Dedifferentiated amniotic fluid mesenchymal stem cell (primary cell): ENCODE measurements around the gene MESP2.

Experiments
- DNase-seq: peaks from one replicate; pipeline ENCODE4 v3.0.0-alpha.2; 2016; ENCODE audit errors: extremely low spot score

MESP2 gene

GRCh38 chr15:89801471-89802195 lies 25.5 kb downstream of the MESP2 start:
- no peak for DNase-seq

- no peak for DNase-seq
Measured at GRCh38 chr15:89802231-89802928, 26.2 kb downstream of the MESP2 start.

- DNase-seq: no peak
Measured at GRCh38 chr15:89802986-89803824, 27.1 kb downstream of the MESP2 start.

- no peak for DNase-seq
Measured at GRCh38 chr15:89803941-89804800, 28.0 kb downstream of the MESP2 start.

GRCh38 chr15:89805241-89806209 lies 29.4 kb downstream of the MESP2 start:
- no peak for DNase-seq

- no peak for DNase-seq
Measured at GRCh38 chr15:89806210-89806558, 30.1 kb downstream of the MESP2 start.

- no peak for DNase-seq
Measured at GRCh38 chr15:89806559-89807550, 30.7 kb downstream of the MESP2 start.

- DNase-seq: no peak
Measured at GRCh38 chr15:89807689-89808088, 31.6 kb downstream of the MESP2 start.

GRCh38 chr15:89808160-89808870 lies 32.2 kb downstream of the MESP2 start:
- DNase-seq: no peak

- DNase-seq: no peak
Measured at GRCh38 chr15:89809093-89809786, 33.1 kb downstream of the MESP2 start.

- DNase-seq: no peak
Measured at GRCh38 chr15:89809787-89810148, 33.6 kb downstream of the MESP2 start.

- no peak for DNase-seq
Measured at GRCh38 chr15:89810837-89811236, 34.7 kb downstream of the MESP2 start.

- DNase-seq: no peak
Measured at GRCh38 chr15:89812011-89812846, 36.1 kb downstream of the MESP2 start.

- DNase-seq: no peak
Measured at GRCh38 chr15:89812847-89813320, 36.8 kb downstream of the MESP2 start.

- no peak for DNase-seq
Measured at GRCh38 chr15:89813381-89814111, 37.4 kb downstream of the MESP2 start.

- no peak for DNase-seq
Measured at GRCh38 chr15:89814112-89814742, 38.1 kb downstream of the MESP2 start.
